Measurements from ENCODE around the gene HSPH1.
"Not testable (repeated sequence)": the region's sequence is repeated elsewhere in the genome, so short reads cannot be mapped to it uniquely, and the experiment has no call there.

Gene HSPH1

DNA sequence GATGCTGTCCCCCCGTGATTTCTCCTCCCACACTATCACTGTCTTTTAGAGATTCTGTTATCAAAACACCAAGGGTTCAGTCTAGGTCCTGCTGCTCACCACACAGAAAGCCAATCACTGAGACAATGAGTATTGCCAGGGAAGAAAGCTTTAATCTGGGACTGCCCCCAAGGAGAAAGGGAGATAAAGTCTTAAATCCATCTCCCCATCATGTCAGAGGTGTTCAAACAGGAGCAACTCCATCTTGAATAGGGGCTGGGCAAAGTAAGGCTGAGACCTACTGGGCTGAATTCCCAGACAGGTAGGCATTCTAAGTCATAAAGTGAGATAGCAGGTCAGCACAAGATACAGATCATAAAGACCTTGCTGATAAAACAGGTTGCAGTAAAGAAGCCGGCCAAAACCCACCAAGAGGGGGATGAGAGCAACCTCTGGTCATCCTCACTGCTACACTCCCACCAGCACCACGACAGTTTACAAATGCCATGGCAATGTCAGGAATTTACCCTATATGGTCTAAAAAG, 63.7 kb downstream of the HSPH1 start:
- FAIRE-seq; DNase-seq (ENCODE audit: low spot score): not testable (repeated sequence)

- no peak for FAIRE-seq
- DNase-seq (ENCODE audit: low spot score) = no peak
Observed at GRCh38 chr13:31096654-31097302, 64.9 kb downstream of the HSPH1 start.

GRCh38 chr13:31094331-31095015, 67.2 kb downstream of the HSPH1 start:
- FAIRE-seq = no peak
- DNase-seq (ENCODE audit: low spot score) = no peak

DNA sequence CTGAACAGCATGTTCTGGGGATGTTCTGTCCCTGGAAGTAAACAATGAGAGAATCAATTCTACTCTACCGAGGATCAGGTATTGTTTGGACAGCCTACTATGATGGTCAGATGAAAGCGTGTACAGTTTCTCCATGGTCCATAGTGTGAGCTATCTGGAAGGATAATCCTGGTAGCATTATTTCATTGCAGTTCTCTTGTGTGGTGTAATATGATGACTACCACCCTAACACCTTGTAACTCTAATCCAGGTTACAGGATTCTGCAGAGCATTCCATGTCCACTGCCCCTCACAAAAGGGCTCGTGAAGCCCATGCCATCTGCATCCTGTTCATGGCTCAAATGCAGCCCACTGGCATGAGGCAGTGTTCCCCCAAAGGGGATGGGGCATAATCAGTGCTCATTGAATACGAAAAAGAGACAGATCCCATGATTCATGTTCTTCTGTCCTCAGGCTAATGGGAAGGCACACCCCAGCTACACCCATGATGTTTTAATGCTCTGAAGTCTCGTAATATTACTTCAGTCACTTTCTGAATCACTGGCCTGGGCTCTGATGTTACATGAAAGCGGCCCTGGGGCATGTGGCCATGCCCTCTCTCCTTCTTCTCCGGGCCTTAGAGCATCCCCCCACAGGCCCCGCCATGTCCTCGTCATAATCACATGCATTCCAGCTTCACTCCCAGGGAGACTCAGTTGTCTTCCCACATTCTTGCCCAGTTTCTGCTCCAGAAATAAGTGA, 68.4 kb downstream of the HSPH1 start:
- DNase-seq (ENCODE audit: low spot score) (no peak), FAIRE-seq (no peak)

DNA sequence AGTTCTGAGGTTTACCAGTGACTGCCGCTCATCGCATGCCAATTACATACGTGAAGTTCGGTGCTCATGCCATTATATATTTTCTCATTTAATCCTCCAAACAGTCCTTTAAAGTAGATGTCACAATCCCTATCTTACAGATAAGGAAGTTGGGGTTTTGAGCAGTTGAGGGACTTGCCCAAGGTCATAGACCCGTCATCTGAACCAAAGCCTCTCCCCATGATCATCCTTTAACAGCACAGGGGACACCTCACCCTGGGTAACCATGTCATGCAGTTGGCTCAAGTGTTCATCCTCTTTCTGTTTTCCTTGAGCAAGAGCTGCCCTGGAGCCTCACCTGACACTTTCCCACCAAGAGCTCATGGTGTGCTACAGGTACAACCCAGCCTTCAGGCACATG, 69.1 kb downstream of the HSPH1 start:
- FAIRE-seq (no peak), DNase-seq (ENCODE audit: low spot score) (no peak)

DNA sequence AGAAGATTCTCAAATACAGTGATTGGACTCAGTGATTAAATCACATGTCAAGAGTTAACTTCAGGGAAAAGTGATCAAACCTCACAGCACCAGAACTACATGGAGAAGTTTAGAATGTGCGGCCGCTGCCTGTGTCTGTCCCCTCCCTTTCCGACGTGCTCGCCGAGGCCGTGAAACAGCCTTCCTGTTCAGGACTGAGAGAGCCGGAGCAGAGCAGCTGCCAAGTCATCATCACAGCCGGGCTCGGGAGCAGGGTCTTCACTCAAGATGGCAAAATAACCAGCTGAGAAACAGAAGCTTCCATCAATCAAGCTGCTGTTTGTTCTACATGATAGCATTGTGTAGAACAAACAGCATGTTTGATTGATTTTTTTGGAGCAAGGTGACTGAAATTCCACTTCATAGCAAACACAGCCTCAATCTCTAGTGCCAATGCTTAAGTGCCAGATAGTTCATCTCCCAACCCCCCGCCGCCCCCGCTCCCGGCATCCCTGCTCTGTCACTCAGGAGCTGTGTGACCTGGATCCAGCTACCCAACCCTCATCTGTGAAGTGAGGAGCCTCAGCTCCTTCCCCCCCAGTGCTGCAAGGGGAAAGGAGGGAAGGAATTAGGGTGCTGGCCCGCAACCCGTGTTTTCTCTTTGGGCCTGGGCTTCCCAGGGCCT, 70.6 kb downstream of the HSPH1 start:
- no peak for FAIRE-seq
- DNase-seq (ENCODE audit: low spot score) = no peak

GRCh38 chr13:31090096-31090495, 71.6 kb downstream of the HSPH1 start:
- FAIRE-seq = no peak
- DNase-seq (ENCODE audit: low spot score) = no peak

- DNase-seq (ENCODE audit: low spot score) (no peak), FAIRE-seq (no peak)
Observed at GRCh38 chr13:31089649-31090048, 72.1 kb downstream of the HSPH1 start.

- DNase-seq (ENCODE audit: low spot score) (no peak), FAIRE-seq (no peak)
Observed at GRCh38 chr13:31088826-31089420, 72.8 kb downstream of the HSPH1 start.
